Stimulated activated CD8-positive, alpha-beta memory T cell treated with anti-CD3 and anti-CD28 coated beads, Interleukin-4, amount 100 ng/mL, for 4 hours (primary cell): Measurements from ENCODE around the gene STPG4.

Experiments used
- DNase-seq, 2 donors: peaks; one replicate each; pipeline ENCODE4 v3.0.0-alpha.2; 2020; ENCODE audit warnings: low read depth in 2 of 2, low spot score in 1 of 2

Gene STPG4

DNA sequence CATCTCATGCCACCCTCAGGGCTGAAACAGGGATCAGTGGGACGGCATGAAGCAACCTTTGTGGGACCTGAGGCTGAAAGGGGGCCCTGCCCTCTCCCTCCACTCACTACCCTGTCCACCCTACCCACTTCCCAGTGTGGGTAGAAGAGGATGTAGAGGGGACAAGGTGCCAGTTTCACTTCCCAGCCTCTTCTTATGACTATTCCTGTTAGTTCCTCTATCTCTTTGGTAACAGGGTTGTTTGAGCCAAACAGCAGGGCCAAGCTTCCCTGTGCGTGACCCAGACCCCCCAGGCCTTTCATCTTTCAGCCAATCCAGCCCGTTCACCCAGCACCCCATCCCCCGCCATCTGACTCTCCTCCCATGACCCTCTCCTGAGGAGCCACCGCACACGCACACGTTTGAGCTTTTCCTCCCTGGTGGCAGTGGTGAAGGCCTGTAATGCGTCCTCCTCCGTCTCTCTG, 82.3 kb downstream of the STPG4 start:
- no peak for DNase-seq

DNA sequence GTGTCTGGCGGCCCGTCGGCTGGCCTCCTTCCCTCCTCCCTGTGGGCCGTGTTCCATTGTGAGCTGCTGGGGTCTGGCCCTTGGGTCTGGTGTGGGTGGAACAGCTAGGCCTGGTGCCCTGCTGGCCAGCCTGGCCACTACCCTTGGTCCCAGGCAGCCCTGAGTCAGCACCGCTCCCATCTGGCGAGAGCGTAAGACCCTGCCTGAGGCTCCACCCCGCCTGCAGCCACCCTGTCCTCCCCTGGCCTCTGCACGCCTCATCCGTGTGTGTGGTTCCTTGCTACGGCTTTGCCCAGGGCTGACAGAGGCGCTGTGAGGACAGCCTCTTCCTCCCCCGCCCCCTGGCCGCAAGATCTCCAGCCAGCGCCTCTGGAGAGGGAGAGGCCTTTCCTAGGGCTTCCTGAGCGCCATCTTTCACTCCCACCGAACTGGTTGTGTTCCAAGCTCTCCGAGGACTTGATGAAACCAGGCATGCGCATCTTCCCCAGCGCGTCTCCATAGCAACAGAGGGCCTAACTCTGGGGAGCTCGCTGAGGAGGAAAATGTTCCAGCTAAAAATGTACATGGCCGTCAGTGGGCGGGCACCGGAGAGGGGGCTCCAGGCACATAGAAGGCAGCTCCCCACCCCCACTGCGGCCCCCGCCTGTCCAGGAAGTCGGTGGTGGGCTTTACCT, 83.0 kb downstream of the STPG4 start:
- no peak for DNase-seq

DNA sequence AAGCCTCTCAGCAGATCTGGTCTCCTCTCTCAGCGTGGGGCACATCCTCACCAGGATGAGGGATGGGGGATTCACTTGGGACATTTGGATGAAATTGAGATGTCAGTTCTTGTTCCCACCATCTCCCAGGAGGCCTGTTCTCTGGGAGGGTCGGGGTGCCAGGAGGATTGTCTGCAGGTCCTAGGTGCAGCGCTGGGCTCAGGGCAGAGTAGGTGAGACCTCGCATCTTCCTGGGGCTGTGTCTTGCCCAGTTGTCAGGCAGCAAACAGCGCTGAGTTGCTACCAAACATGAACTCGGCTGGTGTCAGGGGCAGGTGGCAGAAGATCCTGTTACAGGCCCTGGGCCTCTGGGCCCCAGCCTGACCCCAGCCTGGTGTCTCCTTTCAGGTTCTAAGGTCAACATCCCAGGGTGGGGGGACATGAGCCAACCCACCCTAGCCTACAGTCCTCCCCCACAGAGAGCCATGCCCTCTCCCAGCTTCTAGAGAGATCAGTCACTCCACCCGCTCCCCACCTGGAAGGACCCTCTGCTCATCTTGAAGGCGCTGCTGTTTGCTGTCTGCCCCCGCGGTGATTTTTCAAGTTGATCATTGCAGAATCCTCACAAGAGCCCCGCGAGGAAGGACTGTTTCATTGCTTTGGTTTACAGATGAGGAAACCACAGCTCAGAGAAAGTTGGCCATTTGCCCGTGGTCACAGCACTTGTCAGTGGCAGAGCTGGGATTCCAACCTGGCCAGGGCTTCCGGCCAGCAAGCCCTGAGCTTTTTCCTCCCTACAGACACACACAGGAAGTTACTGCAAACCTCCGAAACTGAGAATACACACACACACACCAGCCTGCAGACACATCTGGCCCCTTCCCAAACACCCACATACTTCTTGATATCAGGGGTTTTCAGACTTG, 83.9 kb downstream of the STPG4 start:
- DNase-seq = peak in 1 of 2 donors; percentile 17

DNA sequence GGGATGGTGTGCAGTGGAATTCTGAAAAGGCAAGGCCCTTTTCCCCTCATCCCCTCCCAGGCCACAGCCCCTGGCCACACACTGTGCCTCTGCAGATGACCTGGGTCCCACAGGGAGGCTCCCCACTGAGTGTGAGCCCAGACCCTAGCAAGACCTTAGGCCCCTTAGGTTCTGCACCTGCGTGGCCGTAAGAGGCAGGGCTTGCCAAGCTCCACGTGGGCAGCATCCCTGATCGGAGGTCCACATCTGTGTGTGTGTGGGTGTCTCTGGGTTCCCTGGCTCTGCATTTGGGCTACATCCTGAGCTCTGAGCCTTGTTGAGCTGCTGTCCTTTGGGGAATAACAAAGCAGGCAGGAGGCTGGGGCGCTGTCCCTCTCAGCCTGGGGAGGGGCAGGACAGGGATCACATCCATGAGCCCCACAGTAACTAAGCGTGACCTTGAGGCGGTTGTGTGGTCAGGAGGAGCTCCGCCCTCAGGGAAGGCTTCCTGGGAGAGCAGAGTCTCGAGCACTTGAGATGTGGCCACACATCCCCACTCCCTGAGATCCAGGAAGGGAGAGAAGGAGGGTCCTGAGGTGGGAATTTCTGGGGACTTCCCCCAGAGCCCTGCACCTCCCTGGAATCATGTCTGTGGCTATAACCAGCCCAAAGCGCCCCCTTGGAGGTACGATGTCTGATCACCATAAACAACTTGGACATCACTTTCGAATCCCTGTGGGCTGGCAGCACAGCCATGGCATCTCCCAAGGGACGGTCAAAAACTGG, 84.8 kb downstream of the STPG4 start:
- DNase-seq = no peak

DNA sequence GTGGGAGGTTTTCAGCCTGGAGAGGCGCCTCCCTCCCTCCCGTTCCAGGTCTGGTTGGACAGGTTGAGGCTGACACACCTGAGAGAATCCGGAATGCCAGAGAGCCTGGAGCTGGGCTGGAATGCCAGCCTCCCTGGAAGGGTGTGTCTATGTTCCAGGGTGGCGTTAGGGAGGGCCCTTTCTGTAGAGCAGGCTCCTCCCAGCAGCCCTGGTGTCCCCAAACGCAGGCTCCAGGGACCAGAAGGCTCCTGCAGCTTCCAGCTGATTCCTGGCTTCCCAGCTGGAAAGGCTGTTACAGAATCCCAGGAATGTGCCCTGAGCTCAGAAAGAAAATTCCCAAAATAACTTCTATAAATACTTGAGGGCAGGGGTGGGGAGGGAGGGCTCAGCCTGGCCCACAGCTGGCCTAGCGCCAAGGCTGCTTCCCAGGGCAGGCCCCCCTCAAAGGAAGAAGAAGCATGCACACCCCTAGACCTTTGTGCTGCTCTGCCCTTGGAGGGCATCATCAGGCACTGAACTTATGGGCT, 85.4 kb downstream of the STPG4 start:
- DNase-seq = no peak

DNA sequence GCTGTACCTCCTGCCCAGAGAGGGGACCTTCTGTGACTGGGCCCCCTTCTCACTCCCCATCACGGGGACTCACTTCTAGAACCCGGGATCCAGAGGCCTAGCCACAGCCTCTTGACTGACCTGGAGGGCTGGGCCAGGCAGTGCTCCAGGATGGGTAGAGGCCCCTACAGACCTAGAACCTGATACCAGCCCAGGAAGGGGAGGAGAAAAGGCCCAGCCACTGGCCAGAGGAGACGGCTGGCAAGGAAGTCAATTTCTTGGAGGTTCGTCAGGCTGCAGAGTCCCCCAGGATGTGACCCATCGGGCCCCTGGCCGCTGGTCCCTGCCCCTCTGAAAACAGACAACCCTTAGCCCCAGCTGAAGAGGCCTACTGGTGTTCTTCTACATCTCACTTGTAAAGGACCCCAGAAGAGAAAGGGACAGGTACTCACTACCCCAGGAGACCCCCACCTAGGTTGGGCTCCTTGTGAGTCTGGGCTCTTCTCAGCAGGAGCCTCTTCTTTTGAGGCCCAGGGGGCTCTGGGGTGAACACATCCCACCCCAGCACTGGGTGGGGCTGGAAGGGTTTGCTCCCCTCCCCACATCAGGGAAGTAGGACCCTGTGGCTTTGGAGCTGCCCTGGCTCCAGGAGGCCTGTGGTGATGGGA, 86.0 kb downstream of the STPG4 start:
- no peak for DNase-seq

DNA sequence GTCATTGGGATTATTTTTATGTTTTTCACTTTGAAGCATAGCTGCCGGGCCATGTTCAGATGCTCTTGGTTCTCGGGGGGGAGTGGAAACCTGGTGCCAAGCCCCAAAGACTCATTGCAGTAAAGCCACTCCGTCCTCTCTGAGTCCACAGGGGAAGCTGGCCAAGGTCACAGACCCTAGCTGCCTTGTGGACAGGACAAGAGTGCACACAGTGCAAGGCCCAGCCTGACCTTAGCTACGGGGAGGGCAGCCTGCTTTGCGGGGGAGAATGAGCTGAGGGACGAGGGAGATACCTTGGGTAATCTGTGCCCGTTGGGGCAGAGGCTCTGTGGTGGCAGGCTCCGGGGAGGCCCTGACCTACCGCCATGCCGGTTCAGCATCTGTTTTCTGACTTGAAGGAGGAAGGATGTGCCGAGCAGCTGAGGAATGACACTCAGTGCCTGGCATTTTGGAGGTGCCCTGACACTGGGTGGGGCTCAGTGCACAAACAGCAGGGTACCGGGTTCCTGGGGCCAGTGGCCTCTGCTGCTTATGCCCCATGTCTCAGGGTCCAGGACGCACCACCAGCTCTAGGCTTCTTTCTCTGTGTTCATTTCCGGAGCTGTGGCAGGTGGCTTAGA, 87.2 kb downstream of the STPG4 start:
- DNase-seq = no peak

DNA sequence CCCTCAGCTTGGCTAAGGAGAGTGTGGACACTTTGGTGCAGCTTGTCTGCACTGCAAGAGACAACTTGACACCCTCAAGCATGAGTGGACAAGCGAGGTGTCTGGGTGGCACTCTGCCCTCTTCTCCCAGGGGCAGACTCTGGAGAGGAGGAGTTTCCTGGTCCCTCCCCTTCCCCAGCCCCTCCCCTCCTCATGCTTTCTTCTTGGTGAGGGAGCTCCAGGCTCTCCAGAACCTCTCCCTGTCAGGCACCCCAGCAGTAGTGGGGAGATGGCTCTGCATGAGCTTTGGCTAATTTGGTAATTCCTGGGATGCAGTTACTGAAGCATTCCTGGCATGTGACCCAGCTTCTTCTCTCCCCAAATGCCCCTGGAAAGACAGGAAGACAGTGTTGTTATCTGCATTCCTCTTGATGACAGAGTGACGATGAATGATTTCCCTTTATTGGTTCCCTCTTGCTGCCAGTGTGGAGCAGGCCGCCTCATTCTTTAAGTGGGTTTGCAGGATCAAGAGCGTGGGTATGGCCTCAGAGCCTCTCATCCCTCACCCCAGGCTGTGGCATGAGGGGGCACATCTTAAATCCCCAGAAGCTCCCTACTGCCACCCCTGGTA, 89.2 kb downstream of the STPG4 start:
- DNase-seq = no peak

DNA sequence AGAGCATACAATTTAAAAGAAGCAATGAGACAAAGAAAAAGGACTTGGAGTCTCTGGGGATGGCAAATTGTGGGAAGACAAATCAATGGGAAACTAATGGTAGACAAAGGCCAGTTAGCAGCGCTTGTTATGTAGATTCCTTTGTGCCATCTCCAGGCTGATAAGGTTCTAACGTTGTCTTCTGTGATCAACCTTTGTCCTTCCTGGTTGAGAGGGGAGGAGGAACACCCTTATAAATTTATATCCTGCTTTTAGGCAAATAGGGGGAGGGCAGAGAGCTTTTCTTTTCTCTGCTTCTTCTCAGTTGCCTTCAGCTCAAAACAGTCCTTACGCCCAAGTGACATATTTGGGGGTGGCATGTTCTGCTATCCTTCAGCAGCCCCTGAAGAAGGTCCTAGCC, 89.8 kb downstream of the STPG4 start:
- DNase-seq = no peak

DNA sequence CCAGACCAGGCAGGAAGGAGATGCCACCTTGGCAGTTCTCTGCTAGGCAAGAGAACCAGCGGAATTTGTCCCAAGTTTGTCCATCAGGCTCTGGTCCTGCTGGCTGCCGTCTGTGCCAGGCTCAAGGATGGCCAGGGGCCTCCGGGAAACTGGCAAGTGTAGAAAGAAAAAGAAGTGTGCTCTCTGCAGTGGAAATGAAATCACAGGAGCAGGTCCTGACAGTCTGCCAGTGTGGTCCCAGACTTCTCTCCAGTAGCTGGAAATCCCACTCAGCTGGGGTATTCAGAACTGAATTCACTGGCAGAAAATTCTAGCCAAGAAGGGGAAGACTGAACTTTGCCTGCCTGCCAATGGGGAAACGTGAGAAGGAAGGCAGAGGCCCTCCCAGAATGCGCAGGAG, 91.0 kb downstream of the STPG4 start:
- no peak for DNase-seq

DNA sequence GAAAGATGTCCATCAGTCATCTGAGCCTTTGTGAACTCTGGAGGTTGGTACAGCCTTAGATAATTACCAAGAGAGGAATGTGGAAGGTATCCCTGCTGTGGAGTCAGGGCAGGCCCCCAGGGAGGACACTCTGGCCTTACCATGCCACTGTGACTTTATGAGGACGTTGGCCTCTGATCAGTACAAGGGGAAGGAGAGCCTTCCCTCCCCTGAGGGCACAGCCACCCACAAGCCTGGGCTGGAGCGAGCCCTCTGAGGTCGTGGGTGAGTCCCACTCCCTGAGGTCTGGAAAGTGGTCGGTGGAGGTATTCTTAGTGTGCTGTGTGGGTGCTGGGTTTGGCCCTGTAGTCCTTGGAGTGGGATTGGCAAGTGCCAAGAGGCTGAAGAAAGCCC, 91.6 kb downstream of the STPG4 start:
- DNase-seq = no peak

DNA sequence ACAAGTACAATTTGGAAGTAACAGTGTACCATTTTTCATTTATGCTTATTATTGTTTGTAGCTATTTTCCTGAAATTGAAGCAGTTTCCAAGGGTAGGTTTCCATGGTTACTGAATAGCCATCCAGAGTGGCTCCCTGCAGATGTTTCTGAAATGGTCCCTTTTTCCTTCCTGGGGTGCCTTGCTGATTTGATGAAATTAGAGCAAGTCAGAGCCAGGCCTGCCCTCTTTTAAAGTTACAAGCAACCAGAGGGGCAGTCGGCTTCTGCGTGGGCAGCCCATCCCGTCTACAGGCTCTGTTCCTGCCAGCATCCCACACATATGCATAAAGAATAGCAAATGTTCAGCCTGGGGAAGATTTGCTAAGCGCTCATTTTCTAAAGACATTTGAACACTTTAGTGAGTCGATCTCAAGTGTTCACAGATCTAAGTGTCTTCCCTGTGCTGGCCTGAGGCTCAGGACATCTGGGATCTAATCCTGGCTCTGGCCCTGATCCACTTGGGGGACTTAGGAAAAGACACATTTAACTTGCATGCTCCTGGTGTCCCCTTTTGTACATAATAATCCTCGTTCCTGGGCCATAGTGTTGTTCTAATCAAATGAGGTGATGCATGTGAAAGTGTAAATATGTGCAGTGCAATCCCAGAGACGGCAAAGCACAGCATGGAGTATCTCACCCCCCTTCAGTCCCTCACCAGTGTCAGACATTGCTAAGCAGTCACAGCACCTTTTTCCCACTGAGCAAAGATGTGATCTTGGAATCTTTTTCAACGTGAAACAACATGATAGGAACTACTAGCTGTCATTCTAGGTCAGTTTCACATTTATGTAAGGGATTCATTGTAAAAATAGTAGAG, 92.2 kb downstream of the STPG4 start:
- DNase-seq = no peak

DNA sequence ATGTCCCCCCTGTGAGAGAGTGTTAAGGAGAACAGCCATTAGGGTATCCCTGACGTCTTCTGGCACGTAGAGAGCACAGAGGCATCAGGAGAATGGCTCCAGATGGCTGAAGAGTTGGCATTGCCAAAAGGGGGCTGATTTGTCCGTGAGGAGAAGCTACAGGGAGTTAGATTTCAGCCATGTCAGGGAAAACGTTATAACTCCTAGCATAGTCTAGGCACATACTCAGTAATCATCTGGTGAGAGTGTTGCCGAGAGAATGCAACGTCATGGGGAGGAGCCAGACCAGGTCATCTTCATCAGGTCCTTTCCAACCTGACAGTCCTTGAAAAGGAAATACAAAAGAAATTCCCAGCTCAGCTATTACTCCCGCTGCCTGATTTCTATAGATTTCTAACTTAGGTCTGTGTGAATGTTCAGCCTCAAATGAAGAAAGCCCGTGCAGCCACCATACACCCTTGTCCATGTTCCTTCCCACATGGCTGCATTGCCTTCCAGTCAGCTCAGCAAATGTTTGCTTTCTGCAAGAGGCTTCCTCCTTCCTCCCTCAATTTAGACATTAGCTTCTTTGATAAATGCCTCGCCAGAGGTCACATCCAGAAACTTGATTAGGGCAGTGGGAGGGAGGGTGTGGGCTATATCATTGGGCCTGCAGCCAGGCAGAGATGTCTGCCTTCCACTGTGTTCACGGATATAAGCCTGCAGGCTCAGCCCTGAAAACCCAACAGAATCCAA, 93.0 kb downstream of the STPG4 start:
- DNase-seq = no peak

DNA sequence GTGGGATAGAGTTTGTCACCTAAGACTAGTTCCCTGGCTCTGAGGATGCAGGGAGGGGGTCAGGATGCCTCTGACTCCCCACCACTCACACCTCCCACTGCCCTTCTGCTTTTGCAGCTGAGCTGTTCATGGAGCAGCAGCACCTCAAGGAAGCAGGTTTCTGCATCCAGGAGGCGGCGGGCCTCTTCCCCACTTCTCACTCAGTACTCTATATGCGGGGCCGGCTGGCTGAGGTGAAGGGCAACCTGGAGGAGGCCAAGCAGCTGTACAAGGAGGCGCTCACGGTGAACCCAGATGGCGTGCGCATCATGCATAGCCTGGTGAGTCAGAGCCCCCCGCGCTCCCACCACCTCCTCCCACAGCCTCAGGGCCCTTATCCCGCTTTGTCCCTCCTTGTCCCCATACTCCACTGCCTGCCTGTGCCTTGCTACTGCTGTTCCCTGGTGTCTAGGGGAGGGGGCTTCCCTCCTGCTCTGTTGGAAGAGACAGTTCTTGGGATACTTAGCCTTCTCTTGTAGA, 94.4 kb downstream of the STPG4 start:
- DNase-seq = no peak

DNA sequence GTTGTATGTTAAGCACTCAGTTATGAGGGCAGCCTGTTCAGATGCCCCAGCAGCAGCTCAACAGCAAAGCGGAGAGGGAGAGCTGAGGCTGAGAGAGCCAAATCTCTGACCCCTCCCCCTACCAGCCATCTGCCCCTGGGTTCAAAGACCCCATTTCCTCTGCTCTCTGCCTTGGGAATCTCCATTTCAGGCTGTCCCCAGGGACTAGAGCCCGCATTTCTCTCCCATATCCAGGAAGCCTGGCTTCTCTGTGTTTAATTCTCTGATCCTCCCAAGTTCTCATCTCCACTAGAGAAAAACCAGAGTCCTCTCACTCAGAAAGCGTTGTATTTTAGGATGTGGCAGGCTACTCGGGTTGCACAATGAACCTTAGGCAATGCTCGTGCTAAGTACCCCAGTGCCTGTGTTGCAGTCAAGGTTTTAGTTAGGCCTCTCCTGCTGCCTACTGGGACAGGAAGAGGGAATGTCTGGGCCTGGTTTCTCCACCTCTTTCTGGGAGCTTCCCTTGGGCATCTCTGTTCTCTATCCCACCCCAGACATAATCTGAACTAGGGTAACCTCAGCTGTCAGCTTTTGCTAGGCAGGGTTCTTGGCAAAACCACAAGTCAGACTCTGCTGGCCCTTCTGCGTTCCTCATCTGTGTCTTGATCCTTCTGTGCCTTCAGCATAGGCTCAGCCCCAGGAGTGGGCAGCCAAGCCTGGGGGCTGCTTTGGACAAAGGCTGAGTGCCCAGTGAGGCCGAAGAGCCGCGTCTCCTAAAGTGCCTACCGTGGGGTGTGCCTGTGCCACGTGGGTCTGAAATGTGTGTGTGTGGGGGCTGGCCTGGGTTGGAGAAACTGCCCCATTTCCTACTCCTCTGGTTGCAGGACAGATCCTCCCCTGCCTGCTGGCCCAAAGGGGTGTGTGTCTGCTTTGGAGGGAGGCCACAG, 96.8 kb downstream of the STPG4 start:
- no peak for DNase-seq

DNA sequence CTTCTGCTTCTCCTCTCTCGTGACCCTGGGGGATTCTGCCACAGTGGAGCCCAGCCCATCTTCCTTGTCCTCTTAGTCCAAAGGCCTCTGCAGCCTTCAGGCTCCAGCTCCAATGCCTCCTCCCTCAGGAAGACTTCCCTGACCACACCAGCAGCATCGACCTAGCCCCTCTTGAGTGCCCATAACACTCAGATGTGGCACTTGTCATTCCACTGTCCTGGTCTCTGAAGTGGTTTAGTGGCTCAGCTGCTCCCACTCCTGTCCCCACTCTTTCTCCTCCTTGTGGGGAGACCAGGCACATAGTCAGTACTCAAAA, 97.5 kb downstream of the STPG4 start:
- DNase-seq = no peak
